Upper lobe of right lung (tissue), 1 donor: ENCODE results near the gene RAP2A. TPM values are rescaled to one million over a fixed set of nuclear protein-coding genes. Genes with fewer than 3 reads are reported as not detected.

Experiments used
- ATAC-seq: fragments of 200-7000 bp; cut with Tn5 transposase; one replicate; pipeline ENCODE4 v1.9.1; 2020; ENCODE audit warnings: mild to moderate bottlenecking, moderate library complexity
- DNase-seq: peaks from one replicate; pipeline ENCODE4 v3.0.0-alpha.2; 2020
- H3K27ac ChIP-seq: fragments of 200-600 bp; one replicate; pipeline ENCODE4 v1.8.0; 2022
- H3K27me3 ChIP-seq: fragments of 200-600 bp; one replicate; pipeline ENCODE4 v1.8.0; 2022; ENCODE audit warnings: mild to moderate bottlenecking
- H3K36me3 ChIP-seq: fragments of 200-600 bp; one replicate; pipeline ENCODE4 v1.8.0; 2022
- H3K4me1 ChIP-seq: fragments of 200-600 bp; one replicate; pipeline ENCODE4 v1.8.0; 2022
- H3K4me3 ChIP-seq: fragments of 200-600 bp; one replicate; pipeline ENCODE4 v1.8.0; 2022; ENCODE audit warnings: mild to moderate bottlenecking
- H3K9me3 ChIP-seq: fragments of 200-600 bp; one replicate; pipeline ENCODE4 v1.8.0; 2022
- intact Hi-C: fragments of 100-400 bp; cut with DNase I; formaldehyde crosslinking; loops from one replicate; pipeline ENCODE4 v1.11.0; 2022
- total RNA-seq: library from RNA; stranded (reverse); fragmentation: NEBNext Ultra II Directional; extraction: Animal tissue kit (Norgen Biotek cat#: 25700); gene quantifications from one replicate; pipeline ENCODE4 v1.2.1, GENCODE V29; 2021
- TF ChIP-seq, protein P1 (sequence below): fragments of 200-600 bp; IDR thresholded peaks from one replicate; pipeline ENCODE4 v1.8.0; 2022; ENCODE audit warnings: antibody characterized with exemption
- donor health status: DM: no; HTN: yes; CAD: no; lungs with severe emphysema.

Gene RAP2A
- total RNA-seq, 1 donor from 2014 or later, result 60.5 TPM

- H3K4me1 ChIP-seq, result no peaks in the 10 kb centered on the region
- no peaks in the 10 kb centered on the region for H3K9me3 ChIP-seq
- TF ChIP-seq, protein P1, sequence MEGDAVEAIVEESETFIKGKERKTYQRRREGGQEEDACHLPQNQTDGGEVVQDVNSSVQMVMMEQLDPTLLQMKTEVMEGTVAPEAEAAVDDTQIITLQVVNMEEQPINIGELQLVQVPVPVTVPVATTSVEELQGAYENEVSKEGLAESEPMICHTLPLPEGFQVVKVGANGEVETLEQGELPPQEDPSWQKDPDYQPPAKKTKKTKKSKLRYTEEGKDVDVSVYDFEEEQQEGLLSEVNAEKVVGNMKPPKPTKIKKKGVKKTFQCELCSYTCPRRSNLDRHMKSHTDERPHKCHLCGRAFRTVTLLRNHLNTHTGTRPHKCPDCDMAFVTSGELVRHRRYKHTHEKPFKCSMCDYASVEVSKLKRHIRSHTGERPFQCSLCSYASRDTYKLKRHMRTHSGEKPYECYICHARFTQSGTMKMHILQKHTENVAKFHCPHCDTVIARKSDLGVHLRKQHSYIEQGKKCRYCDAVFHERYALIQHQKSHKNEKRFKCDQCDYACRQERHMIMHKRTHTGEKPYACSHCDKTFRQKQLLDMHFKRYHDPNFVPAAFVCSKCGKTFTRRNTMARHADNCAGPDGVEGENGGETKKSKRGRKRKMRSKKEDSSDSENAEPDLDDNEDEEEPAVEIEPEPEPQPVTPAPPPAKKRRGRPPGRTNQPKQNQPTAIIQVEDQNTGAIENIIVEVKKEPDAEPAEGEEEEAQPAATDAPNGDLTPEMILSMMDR, result no peak
- H3K4me3 ChIP-seq, result no peak overlapping the region
- H3K36me3 ChIP-seq, result no peaks in the 10 kb centered on the region
- DNase-seq (no peak), ATAC-seq (no peak)
- intact Hi-C loops, result no loop called here
- no peak overlapping the region for H3K27ac ChIP-seq
- no peaks in the 10 kb centered on the region for H3K27me3 ChIP-seq
Measured at GRCh38 chr13:97422118-97423054, 11.6 kb upstream of the RAP2A start.

DNA sequence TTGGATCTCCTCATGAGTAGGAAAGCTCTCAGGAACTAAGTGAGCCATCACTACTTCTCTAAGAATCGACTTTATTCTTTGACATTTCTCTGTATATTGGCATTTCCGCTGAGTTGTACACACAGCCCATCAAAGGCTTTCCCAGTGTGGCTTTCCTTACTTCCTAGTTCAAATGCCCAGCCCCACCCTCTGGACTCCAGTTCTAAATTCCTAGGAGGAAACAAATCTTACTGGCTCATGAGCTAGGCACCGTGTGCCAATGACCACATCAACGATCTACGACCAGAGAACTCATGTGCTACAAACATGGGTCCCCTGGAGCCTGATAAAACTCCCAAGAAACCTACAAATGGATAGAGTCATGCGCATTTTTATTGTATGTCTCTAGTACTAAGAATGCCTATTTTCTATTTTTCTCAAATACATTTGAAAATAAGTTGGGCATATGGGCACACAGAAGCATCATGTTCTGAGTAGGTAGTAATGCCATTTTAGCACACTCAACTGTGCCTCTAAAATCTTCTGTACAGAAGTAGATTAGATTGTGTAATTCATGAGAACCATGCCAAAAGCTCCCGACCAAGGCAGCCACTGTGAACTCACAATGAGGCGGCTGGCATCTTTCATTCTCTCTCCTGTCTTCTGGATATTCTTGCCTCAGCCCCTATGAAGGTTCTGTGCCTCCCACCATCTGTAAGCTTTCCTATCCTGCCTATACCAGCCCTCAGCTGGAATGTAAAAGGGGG, 10.5 kb upstream of the RAP2A start:
- H3K4me3 ChIP-seq, result no peak overlapping the region
- H3K27me3 ChIP-seq, result no peaks in the 10 kb centered on the region
- TF ChIP-seq, protein P1, result no peak
- intact Hi-C loops, result no loop called here
- ATAC-seq, result no peak
- DNase-seq, result no peak
- H3K36me3 ChIP-seq, result no peaks in the 10 kb centered on the region
- no peaks in the 10 kb centered on the region for H3K9me3 ChIP-seq
- H3K27ac ChIP-seq, result no peak overlapping the region
- H3K4me1 ChIP-seq, result no peaks in the 10 kb centered on the region

- Histone ChIP-seq H3K36me3 (no peaks in the 10 kb centered on the region), H3K4me1 (no peaks in the 10 kb centered on the region), H3K27me3 (no peaks in the 10 kb centered on the region), H3K9me3 (no peaks in the 10 kb centered on the region), H3K27ac (no peak overlapping the region), H3K4me3 (no peak overlapping the region)
- TF ChIP-seq, protein P1, result no peak
- DNase-seq (no peak), ATAC-seq (no peak)
- intact Hi-C loops, result no loop called here
Measured at GRCh38 chr13:97425590-97425989, 8.4 kb upstream of the RAP2A start.

- Histone ChIP-seq H3K4me3 (no peak overlapping the region), H3K36me3 (no peaks in the 10 kb centered on the region), H3K9me3 (no peaks in the 10 kb centered on the region), H3K27ac (no peak overlapping the region), H3K27me3 (no peaks in the 10 kb centered on the region), H3K4me1 (no peaks in the 10 kb centered on the region)
- ATAC-seq (no peak), DNase-seq (no peak)
- intact Hi-C loops, result no loop called here
- TF ChIP-seq, protein P1, result no peak
Measured at GRCh38 chr13:97426695-97427094, 7.3 kb upstream of the RAP2A start.

- intact Hi-C loops, result no loop called here
- Histone ChIP-seq H3K36me3 (no peaks in the 10 kb centered on the region), H3K4me3 (peak overlapping the region; percentile 9), H3K4me1 (no peaks in the 10 kb centered on the region), H3K9me3 (no peaks in the 10 kb centered on the region), H3K27ac (no peak overlapping the region), H3K27me3 (no peaks in the 10 kb centered on the region)
- no peak for DNase-seq
- ATAC-seq, result no peak
- TF ChIP-seq, protein P1, result no peak
Measured at GRCh38 chr13:97429681-97430081, 4.3 kb upstream of the RAP2A start.
